DMS114 treated with DMSO at 0.1 percent for 48 hours (cell line): ENCODE measurements around the gene SETX.
"Not testable (repeated sequence)": the region's sequence is repeated elsewhere in the genome, so short reads cannot be mapped to it uniquely, and the experiment has no call there.

Experiments used
- DNase-seq: peaks from one replicate; lab custom pipeline; 2025; ENCODE audit not compliant: unreplicated experiment; lab: John Stamatoyannopoulos, UW

SETX gene, protein sequence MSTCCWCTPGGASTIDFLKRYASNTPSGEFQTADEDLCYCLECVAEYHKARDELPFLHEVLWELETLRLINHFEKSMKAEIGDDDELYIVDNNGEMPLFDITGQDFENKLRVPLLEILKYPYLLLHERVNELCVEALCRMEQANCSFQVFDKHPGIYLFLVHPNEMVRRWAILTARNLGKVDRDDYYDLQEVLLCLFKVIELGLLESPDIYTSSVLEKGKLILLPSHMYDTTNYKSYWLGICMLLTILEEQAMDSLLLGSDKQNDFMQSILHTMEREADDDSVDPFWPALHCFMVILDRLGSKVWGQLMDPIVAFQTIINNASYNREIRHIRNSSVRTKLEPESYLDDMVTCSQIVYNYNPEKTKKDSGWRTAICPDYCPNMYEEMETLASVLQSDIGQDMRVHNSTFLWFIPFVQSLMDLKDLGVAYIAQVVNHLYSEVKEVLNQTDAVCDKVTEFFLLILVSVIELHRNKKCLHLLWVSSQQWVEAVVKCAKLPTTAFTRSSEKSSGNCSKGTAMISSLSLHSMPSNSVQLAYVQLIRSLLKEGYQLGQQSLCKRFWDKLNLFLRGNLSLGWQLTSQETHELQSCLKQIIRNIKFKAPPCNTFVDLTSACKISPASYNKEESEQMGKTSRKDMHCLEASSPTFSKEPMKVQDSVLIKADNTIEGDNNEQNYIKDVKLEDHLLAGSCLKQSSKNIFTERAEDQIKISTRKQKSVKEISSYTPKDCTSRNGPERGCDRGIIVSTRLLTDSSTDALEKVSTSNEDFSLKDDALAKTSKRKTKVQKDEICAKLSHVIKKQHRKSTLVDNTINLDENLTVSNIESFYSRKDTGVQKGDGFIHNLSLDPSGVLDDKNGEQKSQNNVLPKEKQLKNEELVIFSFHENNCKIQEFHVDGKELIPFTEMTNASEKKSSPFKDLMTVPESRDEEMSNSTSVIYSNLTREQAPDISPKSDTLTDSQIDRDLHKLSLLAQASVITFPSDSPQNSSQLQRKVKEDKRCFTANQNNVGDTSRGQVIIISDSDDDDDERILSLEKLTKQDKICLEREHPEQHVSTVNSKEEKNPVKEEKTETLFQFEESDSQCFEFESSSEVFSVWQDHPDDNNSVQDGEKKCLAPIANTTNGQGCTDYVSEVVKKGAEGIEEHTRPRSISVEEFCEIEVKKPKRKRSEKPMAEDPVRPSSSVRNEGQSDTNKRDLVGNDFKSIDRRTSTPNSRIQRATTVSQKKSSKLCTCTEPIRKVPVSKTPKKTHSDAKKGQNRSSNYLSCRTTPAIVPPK (N-terminal part only)

GRCh38 chr9:132354637-132355355 is at the start of gene SETX:
Gene SETX (minus strand): TSS chr9:132354986. CDS start chr9:132349428, 5,558 bp downstream.
- DNase-seq = peak; percentile 85

DNA sequence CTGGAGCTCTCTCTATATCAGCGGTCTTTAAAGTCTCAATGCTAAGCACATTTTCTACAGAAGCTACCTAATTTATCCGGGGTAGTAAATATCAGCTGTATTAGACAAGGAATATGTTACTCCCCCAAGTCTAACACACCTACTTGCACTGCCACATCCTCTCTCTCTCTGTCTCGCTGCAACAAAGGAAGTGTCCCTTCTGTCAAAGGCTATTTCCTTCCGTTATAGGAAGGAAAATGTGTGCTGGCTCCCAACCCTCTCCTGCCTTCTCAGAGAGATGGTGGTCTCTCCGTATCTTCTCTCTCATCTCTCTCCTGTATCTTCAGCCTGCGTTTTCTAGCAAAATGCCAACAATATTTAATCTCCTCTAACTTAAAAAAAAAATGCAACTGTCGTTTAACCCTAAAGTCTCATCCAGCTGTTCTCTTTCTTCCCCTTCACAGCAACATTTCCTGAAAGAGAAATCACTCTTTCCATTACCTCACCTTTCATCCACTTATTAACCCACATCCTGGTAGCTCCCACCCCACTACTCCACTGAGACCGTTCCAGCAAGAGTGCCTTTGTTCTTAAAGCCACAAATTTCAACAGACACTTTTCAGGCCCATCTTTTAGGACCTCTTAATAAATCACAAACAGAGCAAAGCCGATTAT is 49.6 kb upstream of the SETX start:
- no peak for DNase-seq

DNA sequence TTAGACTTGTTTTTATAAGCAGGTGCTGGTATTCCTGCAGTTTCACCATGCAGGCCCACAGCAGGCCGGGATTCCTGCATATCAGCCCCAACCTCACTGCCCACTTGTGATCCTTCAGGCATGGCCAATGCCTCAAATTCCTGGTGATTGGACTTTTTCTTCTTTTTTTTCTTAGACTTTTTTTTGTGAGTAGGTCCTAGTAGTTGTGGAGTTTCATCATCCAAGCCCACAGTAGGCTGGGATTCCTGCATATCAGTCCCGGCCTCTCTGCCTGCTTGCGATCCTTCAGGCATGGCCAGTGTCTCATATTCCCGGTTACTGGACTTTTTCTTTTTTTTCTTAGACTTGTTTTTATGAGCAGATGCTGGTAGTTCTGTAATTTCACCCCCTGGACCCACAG is 47.0 kb upstream of the SETX start:
- no peak for DNase-seq

DNA sequence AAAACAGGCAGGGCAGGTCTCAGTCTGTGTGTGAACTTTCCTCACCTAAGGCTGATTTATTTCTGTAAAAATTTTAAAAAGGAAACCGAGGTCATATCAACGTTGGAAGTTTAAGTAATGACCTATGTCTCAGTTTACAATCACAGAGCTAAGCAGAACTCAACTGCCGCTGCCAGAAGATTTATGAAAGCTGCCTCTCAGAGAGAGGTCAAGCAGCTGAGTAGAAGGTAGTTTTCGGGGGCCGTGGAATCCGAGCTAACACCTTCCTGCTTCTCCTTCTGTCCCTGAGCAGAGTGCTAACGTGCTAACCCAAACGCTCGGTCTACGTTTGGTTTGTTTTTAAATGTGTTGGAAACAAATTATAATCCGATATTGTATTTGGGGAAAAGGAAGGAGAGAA is 40.8 kb upstream of the SETX start:
- no peak for DNase-seq

GRCh38 chr9:132391449-132391848 is 36.7 kb upstream of the SETX start:
- no peak for DNase-seq

- no peak for DNase-seq
These were observed 36.2 kb upstream of the SETX start for GRCh38 chr9:132390966-132391365.

- no peak for DNase-seq
These were observed 32.3 kb upstream of the SETX start for GRCh38 chr9:132387133-132387532.

- no peak for DNase-seq
These were observed 29.6 kb upstream of the SETX start for GRCh38 chr9:132384376-132384775.

- DNase-seq = no peak
These were observed 28.7 kb upstream of the SETX start for GRCh38 chr9:132383462-132383883.

- DNase-seq = no peak
These were observed 27.3 kb upstream of the SETX start for GRCh38 chr9:132381966-132382541.

- not testable (repeated sequence) for DNase-seq
These were observed 23.6 kb upstream of the SETX start for GRCh38 chr9:132378416-132378815.

GRCh38 chr9:132377769-132378168 is 23.0 kb upstream of the SETX start:
- not testable (repeated sequence) for DNase-seq

GRCh38 chr9:132372177-132373095 is 17.6 kb upstream of the SETX start:
- no peak for DNase-seq

DNA sequence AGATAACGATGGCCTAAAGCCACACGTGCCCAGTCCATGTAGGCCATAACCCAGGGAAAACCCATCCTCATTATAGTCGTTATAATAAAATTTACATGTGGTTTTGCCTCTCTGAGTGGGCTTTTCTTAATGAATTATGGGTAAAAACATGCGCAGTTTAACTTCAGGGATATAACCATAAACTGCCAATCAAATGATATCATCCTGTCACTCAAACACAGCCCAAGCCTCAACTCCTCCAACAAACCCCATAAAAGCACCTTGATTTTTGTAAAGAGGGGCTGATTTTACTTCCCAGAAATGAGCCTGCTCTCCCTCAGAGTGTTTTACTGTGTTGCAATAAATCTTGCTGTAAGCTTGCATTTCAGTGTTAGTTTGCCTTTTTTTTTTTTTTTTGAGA is 15.8 kb upstream of the SETX start:
- no peak for DNase-seq

- no peak for DNase-seq
These were observed 14.6 kb upstream of the SETX start for GRCh38 chr9:132369421-132369820.

- no peak for DNase-seq
These were observed 13.0 kb upstream of the SETX start for GRCh38 chr9:132367613-132368313.

- no peak for DNase-seq
These were observed 11.7 kb upstream of the SETX start for GRCh38 chr9:132366481-132366880.

DNA sequence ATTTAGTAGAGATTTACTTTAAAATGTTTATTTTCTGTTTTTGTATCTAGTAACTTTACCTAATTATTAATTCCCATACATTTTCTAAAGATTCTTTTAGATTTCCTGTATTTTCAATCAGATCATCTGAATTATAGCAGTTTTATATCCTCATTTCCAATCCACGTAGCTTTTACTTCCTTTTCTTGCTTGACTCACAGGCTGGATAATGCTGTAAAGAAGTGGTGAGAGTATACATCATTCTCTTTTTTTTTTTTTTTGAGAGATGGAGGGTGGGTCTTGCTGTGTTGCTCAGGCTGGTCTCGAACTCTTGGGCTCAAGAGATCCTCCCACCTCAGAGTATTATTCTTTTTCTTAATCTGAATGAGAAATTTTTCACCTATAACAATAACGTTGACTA is 11.2 kb upstream of the SETX start:
- DNase-seq = no peak
